ENCODE measurements around the gene BICRAL.

- TF ChIP-seq GATA2 (IDR thresholded peaks at IDR 0.05; ENCODE audit: low read depth, low read length), result no peak
- TF ChIP-seq GATA3 (IDR thresholded peaks at IDR 0.05; ENCODE audit: low read depth, low read length), result no peak
These were observed 78.6 kb downstream of the BICRAL start for GRCh38 chr6:42860481-42860880.

Data from SH-SY5Y (cell line).